ENCODE measurements around the gene GORASP1. TPM values are rescaled to one million over a fixed set of nuclear protein-coding genes. Genes with fewer than 3 reads are reported as not detected.

GORASP1 gene
- total and polyA plus RNA-seq, 2 of the 13 experiments (the other 11 are each of a cell fraction or from before 2014, with no cell fraction given), result 36.4 to 39.8 TPM

DNA sequence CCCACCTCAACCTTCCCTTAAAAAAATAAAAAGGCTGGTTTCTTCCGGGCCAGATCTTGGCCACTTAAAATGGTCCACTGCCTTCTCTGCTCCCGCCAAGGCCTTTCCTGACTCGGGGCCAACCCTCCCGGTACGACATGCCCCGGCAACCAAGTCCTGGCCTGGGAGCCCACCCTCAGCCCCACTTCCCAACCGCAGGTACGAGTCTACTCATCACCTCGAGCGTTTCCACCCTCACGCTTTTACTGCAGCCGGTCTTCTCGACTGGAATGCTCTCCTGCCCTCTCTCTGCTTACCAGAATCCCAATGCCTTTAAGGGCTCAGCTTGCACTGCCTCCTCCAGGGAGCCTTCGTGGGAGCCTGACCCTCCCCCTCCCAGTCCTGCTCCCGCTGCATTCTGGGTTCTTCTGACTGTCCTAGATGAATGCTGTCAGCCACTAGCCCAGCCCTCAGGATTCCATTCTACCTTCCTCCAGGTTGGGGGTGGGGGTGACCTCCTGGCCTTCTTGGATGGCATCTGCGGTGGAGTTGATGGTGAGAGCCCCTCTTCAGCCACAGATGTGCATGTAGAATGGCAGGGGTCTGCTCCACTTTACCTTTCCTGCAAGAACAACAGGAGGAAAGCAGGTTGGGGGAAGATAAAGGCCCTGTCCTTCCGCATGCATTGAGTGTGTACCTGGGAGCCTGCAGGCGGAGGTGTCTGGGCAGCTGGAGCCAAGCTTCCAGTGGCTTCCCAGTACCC is 47.0 kb upstream of the GORASP1 start (continued):
- TF ChIP-seq, protein P1, sequence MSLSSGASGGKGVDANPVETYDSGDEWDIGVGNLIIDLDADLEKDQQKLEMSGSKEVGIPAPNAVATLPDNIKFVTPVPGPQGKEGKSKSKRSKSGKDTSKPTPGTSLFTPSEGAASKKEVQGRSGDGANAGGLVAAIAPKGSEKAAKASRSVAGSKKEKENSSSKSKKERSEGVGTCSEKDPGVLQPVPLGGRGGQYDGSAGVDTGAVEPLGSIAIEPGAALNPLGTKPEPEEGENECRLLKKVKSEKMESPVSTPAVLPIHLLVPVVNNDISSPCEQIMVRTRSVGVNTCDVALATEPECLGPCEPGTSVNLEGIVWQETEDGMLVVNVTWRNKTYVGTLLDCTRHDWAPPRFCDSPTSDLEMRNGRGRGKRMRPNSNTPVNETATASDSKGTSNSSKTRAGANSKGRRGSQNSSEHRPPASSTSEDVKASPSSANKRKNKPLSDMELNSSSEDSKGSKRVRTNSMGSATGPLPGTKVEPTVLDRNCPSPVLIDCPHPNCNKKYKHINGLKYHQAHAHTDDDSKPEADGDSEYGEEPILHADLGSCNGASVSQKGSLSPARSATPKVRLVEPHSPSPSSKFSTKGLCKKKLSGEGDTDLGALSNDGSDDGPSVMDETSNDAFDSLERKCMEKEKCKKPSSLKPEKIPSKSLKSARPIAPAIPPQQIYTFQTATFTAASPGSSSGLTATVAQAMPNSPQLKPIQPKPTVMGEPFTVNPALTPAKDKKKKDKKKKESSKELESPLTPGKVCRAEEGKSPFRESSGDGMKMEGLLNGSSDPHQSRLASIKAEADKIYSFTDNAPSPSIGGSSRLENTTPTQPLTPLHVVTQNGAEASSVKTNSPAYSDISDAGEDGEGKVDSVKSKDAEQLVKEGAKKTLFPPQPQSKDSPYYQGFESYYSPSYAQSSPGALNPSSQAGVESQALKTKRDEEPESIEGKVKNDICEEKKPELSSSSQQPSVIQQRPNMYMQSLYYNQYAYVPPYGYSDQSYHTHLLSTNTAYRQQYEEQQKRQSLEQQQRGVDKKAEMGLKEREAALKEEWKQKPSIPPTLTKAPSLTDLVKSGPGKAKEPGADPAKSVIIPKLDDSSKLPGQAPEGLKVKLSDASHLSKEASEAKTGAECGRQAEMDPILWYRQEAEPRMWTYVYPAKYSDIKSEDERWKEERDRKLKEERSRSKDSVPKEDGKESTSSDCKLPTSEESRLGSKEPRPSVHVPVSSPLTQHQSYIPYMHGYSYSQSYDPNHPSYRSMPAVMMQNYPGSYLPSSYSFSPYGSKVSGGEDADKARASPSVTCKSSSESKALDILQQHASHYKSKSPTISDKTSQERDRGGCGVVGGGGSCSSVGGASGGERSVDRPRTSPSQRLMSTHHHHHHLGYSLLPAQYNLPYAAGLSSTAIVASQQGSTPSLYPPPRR (CRISPR knock-in tag; IDR thresholded peaks at IDR 0.05; ENCODE audit: borderline replicate concordance), result no peak
- no peak for TF ChIP-seq ZNF12 (CRISPR knock-in tag; IDR thresholded peaks at IDR 0.05)
- TF ChIP-seq PHF8 (CRISPR knock-in tag; IDR thresholded peaks at IDR 0.05), result no peak; the same call in none of the 2 replicates
- TF ChIP-seq, protein P2, sequence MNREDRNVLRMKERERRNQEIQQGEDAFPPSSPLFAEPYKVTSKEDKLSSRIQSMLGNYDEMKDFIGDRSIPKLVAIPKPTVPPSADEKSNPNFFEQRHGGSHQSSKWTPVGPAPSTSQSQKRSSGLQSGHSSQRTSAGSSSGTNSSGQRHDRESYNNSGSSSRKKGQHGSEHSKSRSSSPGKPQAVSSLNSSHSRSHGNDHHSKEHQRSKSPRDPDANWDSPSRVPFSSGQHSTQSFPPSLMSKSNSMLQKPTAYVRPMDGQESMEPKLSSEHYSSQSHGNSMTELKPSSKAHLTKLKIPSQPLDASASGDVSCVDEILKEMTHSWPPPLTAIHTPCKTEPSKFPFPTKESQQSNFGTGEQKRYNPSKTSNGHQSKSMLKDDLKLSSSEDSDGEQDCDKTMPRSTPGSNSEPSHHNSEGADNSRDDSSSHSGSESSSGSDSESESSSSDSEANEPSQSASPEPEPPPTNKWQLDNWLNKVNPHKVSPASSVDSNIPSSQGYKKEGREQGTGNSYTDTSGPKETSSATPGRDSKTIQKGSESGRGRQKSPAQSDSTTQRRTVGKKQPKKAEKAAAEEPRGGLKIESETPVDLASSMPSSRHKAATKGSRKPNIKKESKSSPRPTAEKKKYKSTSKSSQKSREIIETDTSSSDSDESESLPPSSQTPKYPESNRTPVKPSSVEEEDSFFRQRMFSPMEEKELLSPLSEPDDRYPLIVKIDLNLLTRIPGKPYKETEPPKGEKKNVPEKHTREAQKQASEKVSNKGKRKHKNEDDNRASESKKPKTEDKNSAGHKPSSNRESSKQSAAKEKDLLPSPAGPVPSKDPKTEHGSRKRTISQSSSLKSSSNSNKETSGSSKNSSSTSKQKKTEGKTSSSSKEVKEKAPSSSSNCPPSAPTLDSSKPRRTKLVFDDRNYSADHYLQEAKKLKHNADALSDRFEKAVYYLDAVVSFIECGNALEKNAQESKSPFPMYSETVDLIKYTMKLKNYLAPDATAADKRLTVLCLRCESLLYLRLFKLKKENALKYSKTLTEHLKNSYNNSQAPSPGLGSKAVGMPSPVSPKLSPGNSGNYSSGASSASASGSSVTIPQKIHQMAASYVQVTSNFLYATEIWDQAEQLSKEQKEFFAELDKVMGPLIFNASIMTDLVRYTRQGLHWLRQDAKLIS (CRISPR knock-in tag; IDR thresholded peaks at IDR 0.05), result no peak
- peak; percentile 13 for TF ChIP-seq YY1 (IDR thresholded peaks at IDR 0.05; ENCODE audit: insufficient read depth, insufficient replicate concordance, low read depth, low read length)
- no peak for TF ChIP-seq NBN (conservative IDR thresholded peaks at IDR 0.05)
- TF ChIP-seq ZNF350 (CRISPR knock-in tag; IDR thresholded peaks at IDR 0.05; ENCODE audit: borderline replicate concordance, low read depth), result no peak
- no peak for TF ChIP-seq TCF7L2 (IDR thresholded peaks at IDR 0.05; ENCODE audit: low read depth, low read length)
- no peak for TF ChIP-seq CREM (IDR thresholded peaks at IDR 0.05)
- no peak for TF ChIP-seq CREM (CRISPR knock-in tag; IDR thresholded peaks at IDR 0.05)
- TF ChIP-seq JUNB (CRISPR knock-in tag; IDR thresholded peaks at IDR 0.05; ENCODE audit: borderline replicate concordance), result no peak
- TF ChIP-seq ZNF83 (CRISPR knock-in tag; IDR thresholded peaks at IDR 0.05; ENCODE audit: borderline replicate concordance), result no peak
- TF ChIP-seq, protein P3, sequence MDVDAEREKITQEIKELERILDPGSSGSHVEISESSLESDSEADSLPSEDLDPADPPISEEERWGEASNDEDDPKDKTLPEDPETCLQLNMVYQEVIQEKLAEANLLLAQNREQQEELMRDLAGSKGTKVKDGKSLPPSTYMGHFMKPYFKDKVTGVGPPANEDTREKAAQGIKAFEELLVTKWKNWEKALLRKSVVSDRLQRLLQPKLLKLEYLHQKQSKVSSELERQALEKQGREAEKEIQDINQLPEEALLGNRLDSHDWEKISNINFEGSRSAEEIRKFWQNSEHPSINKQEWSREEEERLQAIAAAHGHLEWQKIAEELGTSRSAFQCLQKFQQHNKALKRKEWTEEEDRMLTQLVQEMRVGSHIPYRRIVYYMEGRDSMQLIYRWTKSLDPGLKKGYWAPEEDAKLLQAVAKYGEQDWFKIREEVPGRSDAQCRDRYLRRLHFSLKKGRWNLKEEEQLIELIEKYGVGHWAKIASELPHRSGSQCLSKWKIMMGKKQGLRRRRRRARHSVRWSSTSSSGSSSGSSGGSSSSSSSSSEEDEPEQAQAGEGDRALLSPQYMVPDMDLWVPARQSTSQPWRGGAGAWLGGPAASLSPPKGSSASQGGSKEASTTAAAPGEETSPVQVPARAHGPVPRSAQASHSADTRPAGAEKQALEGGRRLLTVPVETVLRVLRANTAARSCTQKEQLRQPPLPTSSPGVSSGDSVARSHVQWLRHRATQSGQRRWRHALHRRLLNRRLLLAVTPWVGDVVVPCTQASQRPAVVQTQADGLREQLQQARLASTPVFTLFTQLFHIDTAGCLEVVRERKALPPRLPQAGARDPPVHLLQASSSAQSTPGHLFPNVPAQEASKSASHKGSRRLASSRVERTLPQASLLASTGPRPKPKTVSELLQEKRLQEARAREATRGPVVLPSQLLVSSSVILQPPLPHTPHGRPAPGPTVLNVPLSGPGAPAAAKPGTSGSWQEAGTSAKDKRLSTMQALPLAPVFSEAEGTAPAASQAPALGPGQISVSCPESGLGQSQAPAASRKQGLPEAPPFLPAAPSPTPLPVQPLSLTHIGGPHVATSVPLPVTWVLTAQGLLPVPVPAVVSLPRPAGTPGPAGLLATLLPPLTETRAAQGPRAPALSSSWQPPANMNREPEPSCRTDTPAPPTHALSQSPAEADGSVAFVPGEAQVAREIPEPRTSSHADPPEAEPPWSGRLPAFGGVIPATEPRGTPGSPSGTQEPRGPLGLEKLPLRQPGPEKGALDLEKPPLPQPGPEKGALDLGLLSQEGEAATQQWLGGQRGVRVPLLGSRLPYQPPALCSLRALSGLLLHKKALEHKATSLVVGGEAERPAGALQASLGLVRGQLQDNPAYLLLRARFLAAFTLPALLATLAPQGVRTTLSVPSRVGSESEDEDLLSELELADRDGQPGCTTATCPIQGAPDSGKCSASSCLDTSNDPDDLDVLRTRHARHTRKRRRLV (CRISPR knock-in tag; IDR thresholded peaks at IDR 0.05), result 0 out of 2 replicates have a peak, but pooled peaks have one; percentile 35
- TF ChIP-seq AHR (CRISPR knock-in tag; IDR thresholded peaks at IDR 0.05), result no peak
- no peak for TF ChIP-seq FOXK2 (IDR thresholded peaks at IDR 0.05)
- no peak for TF ChIP-seq SMAD3 (CRISPR knock-in tag; IDR thresholded peaks at IDR 0.05)
- TF ChIP-seq ARNT (IDR thresholded peaks at IDR 0.05), result no peak
